Measurements from ENCODE around the gene GYS2. TPM values are rescaled to one million over a fixed set of nuclear protein-coding genes. Genes with fewer than 3 reads are reported as not detected.

The GYS2 gene
- total and polyA plus RNA-seq, 3 donors from 2014 or later: not detected

- no peaks in the 10 kb centered on the region for H3K27me3 ChIP-seq
- intact Hi-C loops (cut with DNase I; ENCODE audit: low total_unique reads): no loop called here
- 63 to 68% methylated on average over 9 of the region's 9 CpGs for WGBS, 2 donors
- no peaks in the 10 kb centered on the region for H3K4me1 ChIP-seq
- DNase-seq: no peak
- no peak overlapping the region for H3K4me3 ChIP-seq
- no peak overlapping the region for H3K27ac ChIP-seq
- TF ChIP-seq POLR2A (IDR thresholded peaks at IDR 0.05): no peak
- no peak for TF ChIP-seq CTCF (IDR thresholded peaks at IDR 0.05)
- no peaks in the 10 kb centered on the region for H3K36me3 ChIP-seq (ENCODE audit: low read depth, missing control alignments)
- no peaks in the 10 kb centered on the region for H3K9me3 ChIP-seq
These were observed 46.5 kb downstream of the GYS2 start for GRCh38 chr12:21558100-21558679.

- intact Hi-C loops (cut with DNase I; ENCODE audit: low total_unique reads): no loop called here
- Histone ChIP-seq H3K4me1 (no peaks in the 10 kb centered on the region), H3K36me3 (ENCODE audit: low read depth, missing control alignments) (no peaks in the 10 kb centered on the region), H3K9me3 (no peaks in the 10 kb centered on the region), H3K27ac (no peak overlapping the region), H3K27me3 (no peaks in the 10 kb centered on the region), H3K4me3 (no peak overlapping the region)
- DNase-seq: no peak
- TF ChIP-seq CTCF (IDR thresholded peaks at IDR 0.05): no peak
- TF ChIP-seq POLR2A (IDR thresholded peaks at IDR 0.05): no peak
These were observed 51.3 kb downstream of the GYS2 start for GRCh38 chr12:21553329-21553675.

GRCh38 chr12:21552635-21553328 lies 51.9 kb downstream of the GYS2 start:
- intact Hi-C loops (cut with DNase I; ENCODE audit: low total_unique reads): no loop called here
- Histone ChIP-seq H3K27ac (no peak overlapping the region), H3K36me3 (ENCODE audit: low read depth, missing control alignments) (no peaks in the 10 kb centered on the region), H3K4me3 (no peak overlapping the region), H3K27me3 (no peaks in the 10 kb centered on the region), H3K4me1 (no peaks in the 10 kb centered on the region), H3K9me3 (no peaks in the 10 kb centered on the region)
- WGBS, 2 donors: 73 to 79% methylated on average over 6 of the region's 6 CpGs
- TF ChIP-seq POLR2A (IDR thresholded peaks at IDR 0.05): no peak
- no peak for TF ChIP-seq CTCF (IDR thresholded peaks at IDR 0.05)
- DNase-seq: no peak

- no peak for DNase-seq
- intact Hi-C loops (cut with DNase I; ENCODE audit: low total_unique reads): no loop called here
- WGBS, 2 donors: 53 to 54% methylated on average over 4 of the region's 4 CpGs
- Histone ChIP-seq H3K9me3 (no peaks in the 10 kb centered on the region), H3K27me3 (no peaks in the 10 kb centered on the region), H3K27ac (no peak overlapping the region), H3K36me3 (ENCODE audit: low read depth, missing control alignments) (no peaks in the 10 kb centered on the region), H3K4me1 (no peaks in the 10 kb centered on the region), H3K4me3 (no peak overlapping the region)
- TF ChIP-seq CTCF (IDR thresholded peaks at IDR 0.05) (no peak), POLR2A (IDR thresholded peaks at IDR 0.05) (no peak)
These were observed 52.7 kb downstream of the GYS2 start for GRCh38 chr12:21551841-21552465.
